Lung (tissue), 16 donors: Measurements from ENCODE around the gene ZNF180. TPM values are rescaled to one million over a fixed set of nuclear protein-coding genes. Genes with fewer than 3 reads are reported as not detected.

Source experiments
- ATAC-seq: fragments of 200-7000 bp; cut with Tn5 transposase; one replicate; pipeline ENCODE4 v1.9.1; 2020; ENCODE audit warnings: moderate number of reproducible peaks; ENCODE audit not compliant: insufficient read depth, low FRiP score
- DNase-seq, 3 donors: peaks; one replicate each; pipeline ENCODE4 v3.0.0-alpha.2; 2013 to 2017
- H3K27ac ChIP-seq, 2 donors: one replicate each; pipeline ENCODE4 v1.5.1; 2013; ENCODE audit warnings: mild to moderate bottlenecking in 2 of 2, moderate library complexity in 2 of 2, control low read depth in 1 of 2, inconsistent platforms in 1 of 2, low read depth in 1 of 2, low read length in 1 of 2
- H3K27me3 ChIP-seq, 3 donors: one replicate each; pipeline ENCODE4 v1.5.1; 2013; ENCODE audit warnings: low read length in 2 of 3; ENCODE audit not compliant: control insufficient read depth in 3 of 3, insufficient read depth in 3 of 3
- H3K36me3 ChIP-seq, 4 donors: one replicate each; pipeline ENCODE4 v1.5.1; 2013; ENCODE audit warnings: low read length in 4 of 4, mild to moderate bottlenecking in 1 of 4, moderate library complexity in 1 of 4; ENCODE audit not compliant: control insufficient read depth in 4 of 4, insufficient read depth in 4 of 4
- H3K4me1 ChIP-seq, 5 donors: one replicate each; pipeline ENCODE4 v1.5.1; 2013; ENCODE audit warnings: low read length in 5 of 5, mild to moderate bottlenecking in 2 of 5, moderate library complexity in 1 of 5; ENCODE audit not compliant: control insufficient read depth in 5 of 5, insufficient read depth in 5 of 5
- H3K4me3 ChIP-seq: one replicate; pipeline ENCODE4 v1.5.1; 2013; ENCODE audit warnings: mild to moderate bottlenecking, control low read depth, moderate library complexity
- H3K9ac ChIP-seq, 2 donors: one replicate each; pipeline ENCODE4 v1.5.1; 2013; ENCODE audit warnings: low read length in 2 of 2, control low read depth in 1 of 2; ENCODE audit not compliant: insufficient read depth in 1 of 2
- H3K9me3 ChIP-seq, 4 donors: one replicate each; pipeline ENCODE4 v1.5.1; 2013; ENCODE audit warnings: low read length in 3 of 4, mild to moderate bottlenecking in 1 of 4, moderate library complexity in 1 of 4; ENCODE audit not compliant: control insufficient read depth in 4 of 4, insufficient read depth in 3 of 4
- CTCF ChIP-seq: IDR thresholded peaks from 2 replicates; pipeline ENCODE4 v1.5.1; 2012; ENCODE audit warnings: mild to moderate bottlenecking; ENCODE audit errors: control extremely low read depth, extremely low read depth
- WGBS, 2 donors: extraction: QIAGEN DNeasy Blood & Tissue Kit; methylation state at CpG; one replicate each; pipeline ENCODE4 v1.1.7; 2013; 5-methylcytosine and 5-hydroxymethylcytosine counted together
- long read RNA-seq, 5 donors: transcript quantifications; one replicate each; lab custom pipeline, GENCODE V29; 2026
- polyA plus RNA-seq, 2 donors: library from polyadenylated mRNA; stranded (reverse); fragments of 200-250 nt; gene quantifications; one replicate each; pipeline ENCODE4 v1.2.1, GENCODE V29; 2013
- total RNA-seq, 2 donors: library from RNA; depleted of rRNA in 1 of 2; stranded (reverse); fragments of >200 nt in 1 of 2; gene quantifications; one replicate each; pipeline ENCODE4 v1.2.1, GENCODE V29; 2014 to 2021
- donor health status: control.
- donor health status: control.
- donor health status: Bipolar disorder and iron deficiency.
- donor health status: healthy.
- donor health status: DM: yes; HTN: yes; CAD: no.

The ZNF180 gene
- total RNA-seq (10 to 100 TPM in 1 of 2 donors, 1 to 10 TPM in 1; 9.8 to 12.7 TPM), polyA plus RNA-seq (1 to 10 TPM; 3.0 to 4.0 TPM)
- long read RNA-seq, donor 1, partial matches to known transcripts, result 0 of 2 reads
- long read RNA-seq, donor 1, other reads (novel, unspliced or antisense), result 0 of 2 reads
- long read RNA-seq, donor 2, partial matches to known transcripts, result 0 of 3 reads
- long read RNA-seq, donor 2, other reads (novel, unspliced or antisense), result 0 of 3 reads
- long read RNA-seq, donor 3, partial matches to known transcripts, result 0 of 1 reads
- long read RNA-seq, donor 3, other reads (novel, unspliced or antisense), result 0 of 1 reads
- long read RNA-seq, donor 4, partial matches to known transcripts, result 0 of 2 reads
- long read RNA-seq, donor 4, other reads (novel, unspliced or antisense), result 0 of 2 reads
- long read RNA-seq, donor 5, full-length matches to known transcripts, result 2 of 2 reads
- long read RNA-seq, donor 5, partial matches to known transcripts, result 0 of 2 reads
- long read RNA-seq, donor 5, other reads (novel, unspliced or antisense), result 0 of 2 reads

- Histone ChIP-seq H3K4me3 (peak within 1 kb of the TSS; percentile 70), H3K9me3 (peaks cover 0 to 43% (median 23%) of the 10 kb centered on the region in 4 donors), H3K36me3 (peaks cover 15 to 42% (median 21%) of the 10 kb centered on the region in 4 donors), H3K4me1 (peaks cover 0 to 14% (median 4%) of the 10 kb centered on the region in 5 donors), H3K27ac (peak within 1 kb of the TSS; percentile 88 to 94), H3K9ac (peak within 1 kb of the TSS; percentile 71 to 75), H3K27me3 (peaks cover 0 to 3% (median 0%) of the 10 kb centered on the region in 3 donors)
- ATAC-seq, result peak; percentile 96
- WGBS, 2 donors, result 0% methylated on average over 72 to 78 of the region's 78 CpGs
- peak; percentile 3 for TF ChIP-seq CTCF
- peak; percentile 98 to 99 (median 98) for DNase-seq
Observed at GRCh38 chr19:44499962-44500949, at the start of gene ZNF180. TSS of gene ZNF180 (minus strand) at chr19:44500522. CDS start at chr19:44497334, 3,188 bp downstream.

GRCh38 chr19:44549507-44549906 is 49.2 kb upstream of the ZNF180 start:
- no peak for TF ChIP-seq CTCF
- peaks cover 0 to 11% (median 0%) of the 10 kb centered on the region in 4 donors for H3K9me3 ChIP-seq
- H3K36me3 ChIP-seq, result no peaks in the 10 kb centered on the region
- DNase-seq (no peak), ATAC-seq (no peak)
- H3K4me1 ChIP-seq, result no peaks in the 10 kb centered on the region
- H3K4me3 ChIP-seq, result no peak overlapping the region
- H3K27me3 ChIP-seq, result no peaks in the 10 kb centered on the region
- WGBS, 2 donors, result 94 to 95% methylated on average over 3 of the region's 3 CpGs
- H3K9ac ChIP-seq, result no peak overlapping the region
- no peak overlapping the region for H3K27ac ChIP-seq

GRCh38 chr19:44548736-44549135 is 48.4 kb upstream of the ZNF180 start:
- H3K9me3 ChIP-seq, result peaks cover 0 to 11% (median 0%) of the 10 kb centered on the region in 4 donors
- H3K36me3 ChIP-seq, result no peaks in the 10 kb centered on the region
- DNase-seq (no peak), ATAC-seq (no peak)
- H3K27me3 ChIP-seq, result peaks cover 0 to 7% (median 0%) of the 10 kb centered on the region in 3 donors
- H3K9ac ChIP-seq, result no peak overlapping the region
- TF ChIP-seq CTCF, result no peak
- H3K4me1 ChIP-seq, result no peaks in the 10 kb centered on the region
- no peak overlapping the region for H3K27ac ChIP-seq
- whole genome bisulfite sequencing, 2 donors, result 77 to 81% methylated on average over 4 of the region's 4 CpGs
- H3K4me3 ChIP-seq, result no peak overlapping the region
